GM12878 (cell line): ENCODE measurements around the gene PLCG2. TPM values are rescaled to one million over a fixed set of nuclear protein-coding genes. Genes with fewer than 3 reads are reported as not detected.

ENCODE experiments used
- ATF3 ChIP-seq: IDR thresholded peaks from 2 replicates; pipeline ENCODE4 v1.6.1; 2011; ENCODE audit warnings: low read depth, mild to moderate bottlenecking, low read length, moderate library complexity, borderline replicate concordance; ENCODE audit errors: extremely low read depth
- CHD2 ChIP-seq: IDR thresholded peaks from 2 replicates; pipeline ENCODE4 v1.6.1; 2011; ENCODE audit warnings: low read depth, low read length, improper control_type of control experiment, borderline replicate concordance
- CHD4 ChIP-seq: fragments of 200-600 bp; sonication (generic); IDR thresholded peaks from 2 replicates; pipeline ENCODE4 v1.6.1; 2016; ENCODE audit warnings: mild to moderate bottlenecking
- ELK1 ChIP-seq: IDR thresholded peaks from 2 replicates; pipeline ENCODE4 v1.6.1; 2012; ENCODE audit warnings: low read depth, low read length, improper control_type of control experiment
- ESRRA ChIP-seq: IDR thresholded peaks from 2 replicates; pipeline ENCODE4 v1.6.1; 2012; ENCODE audit warnings: mild to moderate bottlenecking, low read length, improper control_type of control experiment
- ETV6 ChIP-seq, 2 experiments: fragments of 450-650 bp in 1 of 2; IDR thresholded peaks in 1 of 2; conservative IDR thresholded peaks in 1 of 2; 2 replicates each; pipeline ENCODE4 v1.6.1; 2014; ENCODE audit warnings: antibody characterized with exemption in 1 of 2, borderline replicate concordance in 1 of 2, low read depth in 1 of 2, mild to moderate bottlenecking in 1 of 2, moderate library complexity in 1 of 2
- HCFC1 ChIP-seq: fragments of 150-350 bp; IDR thresholded peaks from 2 replicates; pipeline ENCODE4 v1.6.1; 2014; ENCODE audit warnings: low read length
- KLF5 ChIP-seq: fragments of 450-650 bp; IDR thresholded peaks from 2 replicates; pipeline ENCODE4 v1.6.1; 2014; ENCODE audit warnings: mild to moderate bottlenecking; ENCODE audit not compliant: partially characterized antibody
- MYC ChIP-seq: IDR thresholded peaks from 2 replicates; pipeline ENCODE4 v1.6.1; 2011; ENCODE audit warnings: mild to moderate bottlenecking, low read length, moderate library complexity, inconsistent platforms; ENCODE audit not compliant: insufficient read depth, insufficient replicate concordance, insufficient read length, severe bottlenecking
- PAX8 ChIP-seq: fragments of 450-650 bp; IDR thresholded peaks from 2 replicates; pipeline ENCODE4 v1.6.1; 2017; ENCODE audit warnings: mild to moderate bottlenecking, moderate library complexity
- PML ChIP-seq: IDR thresholded peaks from 2 replicates; pipeline ENCODE4 v1.6.1; 2012; ENCODE audit warnings: low read length, inconsistent platforms
- RBBP5 ChIP-seq: fragments of 200-600 bp; sonication (generic); conservative IDR thresholded peaks from 2 replicates; pipeline ENCODE4 v1.6.1; 2016
- RFX5 ChIP-seq: IDR thresholded peaks from 2 replicates; pipeline ENCODE4 v1.6.1; 2011; ENCODE audit warnings: low read depth, low read length, improper control_type of control experiment
- SIX5 ChIP-seq: IDR thresholded peaks from 2 replicates; pipeline ENCODE4 v1.6.1; 2011; ENCODE audit warnings: mild to moderate bottlenecking, low read depth, low read length, moderate library complexity; ENCODE audit not compliant: severe bottlenecking
- SREBF1 ChIP-seq: IDR thresholded peaks from 2 replicates; pipeline ENCODE4 v1.6.1; 2012; ENCODE audit warnings: mild to moderate bottlenecking, low read length
- SREBF2 ChIP-seq: IDR thresholded peaks from 2 replicates; pipeline ENCODE4 v1.6.1; 2012; ENCODE audit warnings: mild to moderate bottlenecking, low read length
- SRF ChIP-seq, 2 experiments: IDR thresholded peaks; 2 replicates each; pipeline ENCODE4 v1.6.1; 2011; ENCODE audit warnings: low read depth in 2 of 2, low read length in 2 of 2, mild to moderate bottlenecking in 1 of 2, moderate library complexity in 1 of 2
- ZNF24 ChIP-seq: fragments of 450-650 bp; IDR thresholded peaks from 2 replicates; pipeline ENCODE4 v1.6.1; 2017; ENCODE audit warnings: antibody characterized with exemption, mild to moderate bottlenecking
- ZNF592 ChIP-seq: fragments of 450-650 bp; IDR thresholded peaks from 2 replicates; pipeline ENCODE4 v1.6.1; 2017; ENCODE audit warnings: mild to moderate bottlenecking, moderate library complexity
- ZNF622 ChIP-seq: fragments of 450-650 bp; IDR thresholded peaks from 2 replicates; pipeline ENCODE4 v1.6.1; 2017; ENCODE audit warnings: mild to moderate bottlenecking, inconsistent platforms
- polyA plus RNA-seq, 11 experiments: library from polyadenylated mRNA; depleted of rRNA in 4 of 11; unstranded in 6 of 11; stranded (reverse) in 5 of 11; fragments of >200 nt; fragmentation: Nextera tagmentation in 4 of 11; fragmentation: Illumina TruSeq in 1 of 11; extraction: Ambion mirVana in 4 of 11; extraction: Trizol in 1 of 11; gene quantifications; 1 replicate in 1 of 11; 2 replicates in 10 of 11; pipeline versions ENCODE4 v1.2.1 to v1.2.3, GENCODE V29; 2011 to 2016; ENCODE audit warnings: inconsistent platforms in 2 of 11, missing spikeins in 2 of 11, low read depth in 1 of 11
- total RNA-seq, 4 experiments: library from RNA; depleted of rRNA in 3 of 4; stranded (reverse); fragments of >200 nt in 3 of 4; fragmentation: Illumina TruSeq in 1 of 4; extraction: Trizol in 1 of 4; gene quantifications; 2 replicates each; pipeline versions ENCODE4 v1.2.1 to v1.2.3, GENCODE V29; 2013 to 2021
- TF ChIP-seq, protein P1 (sequence below): fragments of 450-650 bp; IDR thresholded peaks from 2 replicates; pipeline ENCODE4 v1.6.1; 2016; ENCODE audit warnings: mild to moderate bottlenecking
- TF ChIP-seq, protein P2 (sequence below): fragments of 150-350 bp; IDR thresholded peaks from 2 replicates; pipeline ENCODE4 v1.6.1; 2014; ENCODE audit warnings: mild to moderate bottlenecking, low read depth, low read length

PLCG2 gene
- total and polyA plus RNA-seq, 10 of the 15 experiments (the other 5 are each of a cell fraction or from before 2014, with no cell fraction given) = 47.6 to 256 (median 149) TPM

GRCh38 chr16:81778861-81779535 lies at the start of gene PLCG2 (continued):
- TF ChIP-seq, protein P1, sequence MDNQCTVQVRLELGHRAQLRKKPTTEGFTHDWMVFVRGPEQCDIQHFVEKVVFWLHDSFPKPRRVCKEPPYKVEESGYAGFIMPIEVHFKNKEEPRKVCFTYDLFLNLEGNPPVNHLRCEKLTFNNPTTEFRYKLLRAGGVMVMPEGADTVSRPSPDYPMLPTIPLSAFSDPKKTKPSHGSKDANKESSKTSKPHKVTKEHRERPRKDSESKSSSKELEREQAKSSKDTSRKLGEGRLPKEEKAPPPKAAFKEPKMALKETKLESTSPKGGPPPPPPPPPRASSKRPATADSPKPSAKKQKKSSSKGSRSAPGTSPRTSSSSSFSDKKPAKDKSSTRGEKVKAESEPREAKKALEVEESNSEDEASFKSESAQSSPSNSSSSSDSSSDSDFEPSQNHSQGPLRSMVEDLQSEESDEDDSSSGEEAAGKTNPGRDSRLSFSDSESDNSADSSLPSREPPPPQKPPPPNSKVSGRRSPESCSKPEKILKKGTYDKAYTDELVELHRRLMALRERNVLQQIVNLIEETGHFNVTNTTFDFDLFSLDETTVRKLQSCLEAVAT = no peak
- no peak for TF ChIP-seq KLF5
- TF ChIP-seq SREBF2 = no peak
- TF ChIP-seq SIX5 = no peak
- TF ChIP-seq PAX8 = no peak
- no peak for TF ChIP-seq ZNF592
- no peak for TF ChIP-seq ZNF24
- TF ChIP-seq CHD4 = no peak
- no peak for TF ChIP-seq SREBF1
- no peak for TF ChIP-seq ELK1
- TF ChIP-seq RBBP5 = no peak
- TF ChIP-seq, protein P2, sequence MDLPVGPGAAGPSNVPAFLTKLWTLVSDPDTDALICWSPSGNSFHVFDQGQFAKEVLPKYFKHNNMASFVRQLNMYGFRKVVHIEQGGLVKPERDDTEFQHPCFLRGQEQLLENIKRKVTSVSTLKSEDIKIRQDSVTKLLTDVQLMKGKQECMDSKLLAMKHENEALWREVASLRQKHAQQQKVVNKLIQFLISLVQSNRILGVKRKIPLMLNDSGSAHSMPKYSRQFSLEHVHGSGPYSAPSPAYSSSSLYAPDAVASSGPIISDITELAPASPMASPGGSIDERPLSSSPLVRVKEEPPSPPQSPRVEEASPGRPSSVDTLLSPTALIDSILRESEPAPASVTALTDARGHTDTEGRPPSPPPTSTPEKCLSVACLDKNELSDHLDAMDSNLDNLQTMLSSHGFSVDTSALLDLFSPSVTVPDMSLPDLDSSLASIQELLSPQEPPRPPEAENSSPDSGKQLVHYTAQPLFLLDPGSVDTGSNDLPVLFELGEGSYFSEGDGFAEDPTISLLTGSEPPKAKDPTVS = no peak
- no peak for TF ChIP-seq MYC
- TF ChIP-seq ESRRA = no peak
- TF ChIP-seq ETV6 (conservative IDR thresholded peaks at IDR 0.05 in 1 of 2, IDR thresholded peaks at IDR 0.05 in 1 of 2; ENCODE audit: borderline replicate concordance in 1 of 2, low read depth in 1 of 2) = no peak
- peak; percentile 36; the same call in 1 of the 2 replicates for TF ChIP-seq ATF3
- TF ChIP-seq SRF (IDR thresholded peaks at IDR 0.05; ENCODE audit: low read depth in 2 of 2, low read length in 2 of 2) = no peak
- TF ChIP-seq HCFC1 = no peak; the same call in 1 of the 2 replicates
- TF ChIP-seq RFX5 = no peak
- no peak for TF ChIP-seq PML
- no peak for TF ChIP-seq ZNF622
- TF ChIP-seq CHD2 = peak; percentile 11; the same call in 1 of the 2 replicates
